Measurements from ENCODE around the gene MMRN2. TPM values are rescaled to one million over a fixed set of nuclear protein-coding genes. Genes with fewer than 3 reads are reported as not detected.
A peak's percentile ranks its signal among the peaks of the same experiment; 100 is the strongest.

The MMRN2 gene
- total RNA-seq, 1 experiment from 2014 or later = 2.4 TPM

DNA sequence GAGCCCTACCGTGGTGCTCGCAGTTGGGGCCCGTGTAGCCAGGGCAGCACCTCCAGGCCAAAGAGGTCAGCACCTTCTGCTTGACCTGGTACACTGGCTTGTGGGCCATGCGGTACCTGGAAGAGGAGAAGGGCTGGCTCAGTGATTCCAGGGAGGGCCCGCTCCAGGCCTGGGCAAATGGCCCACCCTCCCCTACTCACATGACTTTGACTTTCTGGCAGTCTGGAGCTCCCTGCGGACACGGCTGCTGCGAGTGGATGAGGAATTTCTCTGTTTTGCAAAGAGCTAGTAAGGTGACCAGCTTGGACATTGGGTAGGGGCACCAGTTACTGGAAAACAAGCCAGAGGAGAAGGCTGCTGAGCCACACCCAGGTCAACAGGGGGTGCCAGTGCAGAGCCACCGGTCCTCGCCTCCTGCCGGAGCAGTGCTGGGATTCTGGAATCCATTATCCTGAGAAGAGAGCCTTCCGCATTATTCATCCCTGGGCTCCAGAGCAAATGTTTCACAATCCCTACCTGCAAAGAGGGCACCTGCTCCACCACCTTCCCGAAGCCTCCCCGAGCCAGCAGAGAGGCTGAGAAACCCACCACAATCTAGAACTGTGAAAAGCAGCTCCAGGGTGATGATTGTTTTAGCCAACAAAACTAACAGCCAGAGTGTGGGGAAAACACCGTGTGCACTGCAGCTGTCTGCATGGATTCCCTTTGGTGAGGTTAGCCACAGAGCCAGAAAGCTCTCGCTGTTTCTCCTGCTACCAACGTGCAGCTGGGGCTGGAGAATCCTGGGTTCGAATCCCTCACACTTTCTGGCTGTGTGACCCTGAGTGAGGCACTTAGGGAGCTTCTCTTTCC, 11.8 kb downstream of the MMRN2 start:
- ATAC-seq (peak; percentile 90), DNase-seq (ENCODE audit: low spot score) (peak; percentile 82)
- no peaks in the 10 kb centered on the region; the same call in 1 of the 2 replicates for H3K27me3 Mint-ChIP-seq (ENCODE audit: low read depth)
- H3K27ac Mint-ChIP-seq = no peak overlapping the region
- H3K9me3 Mint-ChIP-seq = peaks cover 8% of the 10 kb centered on the region
- TF ChIP-seq, protein P1, sequence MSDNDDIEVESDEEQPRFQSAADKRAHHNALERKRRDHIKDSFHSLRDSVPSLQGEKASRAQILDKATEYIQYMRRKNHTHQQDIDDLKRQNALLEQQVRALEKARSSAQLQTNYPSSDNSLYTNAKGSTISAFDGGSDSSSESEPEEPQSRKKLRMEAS (CRISPR knock-in tag; IDR thresholded peaks at IDR 0.05) = peak; percentile 80
- TF ChIP-seq, protein P2, sequence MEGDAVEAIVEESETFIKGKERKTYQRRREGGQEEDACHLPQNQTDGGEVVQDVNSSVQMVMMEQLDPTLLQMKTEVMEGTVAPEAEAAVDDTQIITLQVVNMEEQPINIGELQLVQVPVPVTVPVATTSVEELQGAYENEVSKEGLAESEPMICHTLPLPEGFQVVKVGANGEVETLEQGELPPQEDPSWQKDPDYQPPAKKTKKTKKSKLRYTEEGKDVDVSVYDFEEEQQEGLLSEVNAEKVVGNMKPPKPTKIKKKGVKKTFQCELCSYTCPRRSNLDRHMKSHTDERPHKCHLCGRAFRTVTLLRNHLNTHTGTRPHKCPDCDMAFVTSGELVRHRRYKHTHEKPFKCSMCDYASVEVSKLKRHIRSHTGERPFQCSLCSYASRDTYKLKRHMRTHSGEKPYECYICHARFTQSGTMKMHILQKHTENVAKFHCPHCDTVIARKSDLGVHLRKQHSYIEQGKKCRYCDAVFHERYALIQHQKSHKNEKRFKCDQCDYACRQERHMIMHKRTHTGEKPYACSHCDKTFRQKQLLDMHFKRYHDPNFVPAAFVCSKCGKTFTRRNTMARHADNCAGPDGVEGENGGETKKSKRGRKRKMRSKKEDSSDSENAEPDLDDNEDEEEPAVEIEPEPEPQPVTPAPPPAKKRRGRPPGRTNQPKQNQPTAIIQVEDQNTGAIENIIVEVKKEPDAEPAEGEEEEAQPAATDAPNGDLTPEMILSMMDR (IDR thresholded peaks at IDR 0.05) = peak; percentile 24; the same call in 1 of the 2 replicates
- TF ChIP-seq PRDM15 (CRISPR knock-in tag; IDR thresholded peaks at IDR 0.05) (no peak), IRF2 (CRISPR knock-in tag; IDR thresholded peaks at IDR 0.05; ENCODE audit: borderline replicate concordance, low read depth) (no peak), E2F4 (CRISPR knock-in tag; IDR thresholded peaks at IDR 0.05; ENCODE audit: borderline replicate concordance, low read depth) (no peak)
- TF ChIP-seq, protein P3, sequence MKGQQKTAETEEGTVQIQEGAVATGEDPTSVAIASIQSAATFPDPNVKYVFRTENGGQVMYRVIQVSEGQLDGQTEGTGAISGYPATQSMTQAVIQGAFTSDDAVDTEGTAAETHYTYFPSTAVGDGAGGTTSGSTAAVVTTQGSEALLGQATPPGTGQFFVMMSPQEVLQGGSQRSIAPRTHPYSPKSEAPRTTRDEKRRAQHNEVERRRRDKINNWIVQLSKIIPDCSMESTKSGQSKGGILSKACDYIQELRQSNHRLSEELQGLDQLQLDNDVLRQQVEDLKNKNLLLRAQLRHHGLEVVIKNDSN (CRISPR knock-in tag; IDR thresholded peaks at IDR 0.05) = 0 out of 2 replicates have a peak, but pooled peaks have one; percentile 20
- POLR2A ChIA-PET = interaction anchor here (1.0 to 2.1 kb wide), 3 partner anchors 9 to 15 kb away, joined by 3 to 5 read pairs (median 5); no protein-coding TSS in a partner anchor
- no peak overlapping the region for H3K4me3 Mint-ChIP-seq
- H3K4me1 Mint-ChIP-seq = peaks cover 25% of the 10 kb centered on the region
- CTCF ChIA-PET = interaction anchor here (0.5 to 13.1 kb wide), 16 partner anchors 10 to 388 kb away, joined by 3 to 462 read pairs (median 4); partner anchors contain the start of genes ADIRF, MMRN2 and SNCG
- peaks cover 4% of the 10 kb centered on the region for H3K36me3 Mint-ChIP-seq

DNA sequence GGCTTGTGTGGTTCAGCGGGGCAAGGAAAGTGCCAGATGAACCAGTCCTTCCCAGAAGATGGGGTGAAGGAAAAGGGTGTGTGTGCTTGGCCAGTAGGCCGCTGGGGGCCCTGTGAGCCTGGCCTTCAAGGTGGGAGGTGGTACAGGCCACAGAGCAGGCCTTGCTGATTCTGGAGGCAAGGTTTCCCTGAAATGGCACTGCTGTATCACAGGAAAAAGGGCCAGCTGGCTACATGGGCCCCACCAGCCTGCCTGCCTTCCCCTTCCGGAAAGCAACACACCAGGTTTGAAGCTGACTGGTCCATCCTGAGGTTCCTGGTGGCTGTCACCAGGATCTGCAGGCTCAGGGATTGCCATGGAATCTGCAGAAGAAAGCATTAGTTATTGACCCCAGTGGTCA, 12.5 kb downstream of the MMRN2 start:
- no peak for ATAC-seq
- Mint-ChIP-seq H3K36me3 (no peaks in the 10 kb centered on the region), H3K4me3 (no peak overlapping the region), H3K4me1 (peaks cover 20% of the 10 kb centered on the region), H3K27ac (no peak overlapping the region), H3K27me3 (ENCODE audit: low read depth) (no peaks in the 10 kb centered on the region; the same call in 1 of the 2 replicates), H3K9me3 (peaks cover 5% of the 10 kb centered on the region)
- CTCF ChIA-PET = interaction anchor here (0.6 to 13.1 kb wide), 13 partner anchors 11 to 388 kb away, joined by 3 to 462 read pairs (median 4); partner anchors contain the start of genes ADIRF, MMRN2 and SNCG
- peak; percentile 7 for DNase-seq (ENCODE audit: low spot score)
- POLR2A ChIA-PET = interaction anchor here (1.7 to 2.1 kb wide), 2 partner anchors 10 to 16 kb away, joined by 5 read pairs; no protein-coding TSS in a partner anchor
- TF ChIP-seq MYBL2 (CRISPR knock-in tag; IDR thresholded peaks at IDR 0.05) (no peak), ZNF423 (CRISPR knock-in tag; IDR thresholded peaks at IDR 0.05) (no peak), GABPB1 (CRISPR knock-in tag; IDR thresholded peaks at IDR 0.05) (no peak), RORB (CRISPR knock-in tag; IDR thresholded peaks at IDR 0.05) (no peak), CREM (CRISPR knock-in tag; IDR thresholded peaks at IDR 0.05) (no peak), EMX1 (CRISPR knock-in tag; IDR thresholded peaks at IDR 0.05) (no peak), JUN (CRISPR knock-in tag; IDR thresholded peaks at IDR 0.05) (no peak), TEAD1 (CRISPR knock-in tag; IDR thresholded peaks at IDR 0.05) (no peak), AFF4 (CRISPR knock-in tag; IDR thresholded peaks at IDR 0.05; ENCODE audit: borderline replicate concordance) (no peak)
- TF ChIP-seq, protein P1 (CRISPR knock-in tag; IDR thresholded peaks at IDR 0.05) = no peak
- TF ChIP-seq, protein P4, sequence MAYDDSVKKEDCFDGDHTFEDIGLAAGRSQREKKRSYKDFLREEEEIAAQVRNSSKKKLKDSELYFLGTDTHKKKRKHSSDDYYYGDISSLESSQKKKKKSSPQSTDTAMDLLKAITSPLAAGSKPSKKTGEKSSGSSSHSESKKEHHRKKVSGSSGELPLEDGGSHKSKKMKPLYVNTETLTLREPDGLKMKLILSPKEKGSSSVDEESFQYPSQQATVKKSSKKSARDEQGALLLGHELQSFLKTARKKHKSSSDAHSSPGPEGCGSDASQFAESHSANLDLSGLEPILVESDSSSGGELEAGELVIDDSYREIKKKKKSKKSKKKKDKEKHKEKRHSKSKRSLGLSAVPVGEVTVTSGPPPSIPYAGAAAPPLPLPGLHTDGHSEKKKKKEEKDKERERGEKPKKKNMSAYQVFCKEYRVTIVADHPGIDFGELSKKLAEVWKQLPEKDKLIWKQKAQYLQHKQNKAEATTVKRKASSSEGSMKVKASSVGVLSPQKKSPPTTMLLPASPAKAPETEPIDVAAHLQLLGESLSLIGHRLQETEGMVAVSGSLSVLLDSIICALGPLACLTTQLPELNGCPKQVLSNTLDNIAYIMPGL (CRISPR knock-in tag; IDR thresholded peaks at IDR 0.05) = no peak
- TF ChIP-seq, protein P5, sequence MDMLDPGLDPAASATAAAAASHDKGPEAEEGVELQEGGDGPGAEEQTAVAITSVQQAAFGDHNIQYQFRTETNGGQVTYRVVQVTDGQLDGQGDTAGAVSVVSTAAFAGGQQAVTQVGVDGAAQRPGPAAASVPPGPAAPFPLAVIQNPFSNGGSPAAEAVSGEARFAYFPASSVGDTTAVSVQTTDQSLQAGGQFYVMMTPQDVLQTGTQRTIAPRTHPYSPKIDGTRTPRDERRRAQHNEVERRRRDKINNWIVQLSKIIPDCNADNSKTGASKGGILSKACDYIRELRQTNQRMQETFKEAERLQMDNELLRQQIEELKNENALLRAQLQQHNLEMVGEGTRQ (CRISPR knock-in tag; IDR thresholded peaks at IDR 0.05) = no peak
